Fibroblast of skin of scalp (primary cell): ENCODE results near the gene CHMP4B.

Experiments
- DNase-seq: peaks from one replicate; pipeline ENCODE4 v3.0.0-alpha.2; 2013

The CHMP4B gene

GRCh38 chr20:33822423-33822822 is 11.3 kb downstream of the CHMP4B start:
- no peak for DNase-seq

GRCh38 chr20:33822991-33823390 is 11.8 kb downstream of the CHMP4B start:
- DNase-seq, result no peak

- no peak for DNase-seq
Measured at GRCh38 chr20:33824852-33825251, 13.7 kb downstream of the CHMP4B start.

- no peak for DNase-seq
Measured at GRCh38 chr20:33825340-33826269, 14.5 kb downstream of the CHMP4B start.

- no peak for DNase-seq
Measured at GRCh38 chr20:33826270-33826897, 15.2 kb downstream of the CHMP4B start.

GRCh38 chr20:33827109-33827508 is 16.0 kb downstream of the CHMP4B start:
- DNase-seq, result no peak

- DNase-seq, result no peak
Measured at GRCh38 chr20:33827634-33828325, 16.6 kb downstream of the CHMP4B start.

- no peak for DNase-seq
Measured at GRCh38 chr20:33828326-33828844, 17.2 kb downstream of the CHMP4B start.

GRCh38 chr20:33828967-33829560 is 17.9 kb downstream of the CHMP4B start:
- no peak for DNase-seq

GRCh38 chr20:33829636-33830035 is 18.5 kb downstream of the CHMP4B start:
- DNase-seq, result no peak

GRCh38 chr20:33830371-33830770 is 19.2 kb downstream of the CHMP4B start:
- no peak for DNase-seq

- DNase-seq, result peak; percentile 50
Measured at GRCh38 chr20:33832103-33832804, 21.1 kb downstream of the CHMP4B start.

- DNase-seq, result no peak
Measured at GRCh38 chr20:33833333-33833732, 22.2 kb downstream of the CHMP4B start.

GRCh38 chr20:33835615-33836172 is 24.5 kb downstream of the CHMP4B start:
- no peak for DNase-seq

GRCh38 chr20:33836277-33836676 is 25.1 kb downstream of the CHMP4B start:
- no peak for DNase-seq

GRCh38 chr20:33837096-33837830 is 26.1 kb downstream of the CHMP4B start:
- no peak for DNase-seq

- DNase-seq, result no peak
Measured at GRCh38 chr20:33838035-33838864, 27.1 kb downstream of the CHMP4B start.

GRCh38 chr20:33839591-33839990 is 28.4 kb downstream of the CHMP4B start:
- no peak for DNase-seq

GRCh38 chr20:33840160-33840559 is 29.0 kb downstream of the CHMP4B start:
- no peak for DNase-seq
